ENCODE results near the gene STK39. TPM values are rescaled to one million over a fixed set of nuclear protein-coding genes. Genes with fewer than 3 reads are reported as not detected.
A peak's percentile ranks its signal among the peaks of the same experiment; 100 is the strongest.

Gene STK39
- polyA plus RNA-seq, 1 experiment = 25.2 TPM

DNA sequence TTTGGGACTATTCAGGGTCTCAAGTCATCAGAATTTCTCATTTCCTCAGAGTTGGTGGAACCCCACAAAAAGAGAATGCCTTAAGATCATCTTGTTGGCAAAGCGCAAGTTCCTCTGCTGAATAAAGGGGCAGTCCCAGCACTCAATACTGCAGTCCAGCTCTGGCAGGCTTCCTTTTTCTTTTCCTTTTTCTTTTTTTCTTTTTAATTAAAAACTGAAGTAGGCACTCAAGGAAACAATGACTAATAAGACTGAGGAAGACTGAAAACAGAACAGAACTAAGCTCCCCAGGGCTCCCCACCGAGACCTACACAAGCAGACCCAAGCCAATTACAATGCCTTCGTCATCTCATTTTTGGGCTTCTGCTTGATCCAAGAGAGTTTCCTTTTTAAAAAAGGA lies 82.0 kb downstream of the STK39 start:
- no peak overlapping the region for H3K27ac ChIP-seq (ENCODE audit: low read depth, low read length)
- ChIA-PET POLR2A (no interaction called here), CTCF (interaction anchor here (0.5 to 1.1 kb wide), 2 partner anchors 11 to 47 kb away, joined by 3 to 4 read pairs; no protein-coding TSS in a partner anchor)
- no peak for DNase-seq (ENCODE audit: low read depth, low spot score)
- TF ChIP-seq, protein P1, sequence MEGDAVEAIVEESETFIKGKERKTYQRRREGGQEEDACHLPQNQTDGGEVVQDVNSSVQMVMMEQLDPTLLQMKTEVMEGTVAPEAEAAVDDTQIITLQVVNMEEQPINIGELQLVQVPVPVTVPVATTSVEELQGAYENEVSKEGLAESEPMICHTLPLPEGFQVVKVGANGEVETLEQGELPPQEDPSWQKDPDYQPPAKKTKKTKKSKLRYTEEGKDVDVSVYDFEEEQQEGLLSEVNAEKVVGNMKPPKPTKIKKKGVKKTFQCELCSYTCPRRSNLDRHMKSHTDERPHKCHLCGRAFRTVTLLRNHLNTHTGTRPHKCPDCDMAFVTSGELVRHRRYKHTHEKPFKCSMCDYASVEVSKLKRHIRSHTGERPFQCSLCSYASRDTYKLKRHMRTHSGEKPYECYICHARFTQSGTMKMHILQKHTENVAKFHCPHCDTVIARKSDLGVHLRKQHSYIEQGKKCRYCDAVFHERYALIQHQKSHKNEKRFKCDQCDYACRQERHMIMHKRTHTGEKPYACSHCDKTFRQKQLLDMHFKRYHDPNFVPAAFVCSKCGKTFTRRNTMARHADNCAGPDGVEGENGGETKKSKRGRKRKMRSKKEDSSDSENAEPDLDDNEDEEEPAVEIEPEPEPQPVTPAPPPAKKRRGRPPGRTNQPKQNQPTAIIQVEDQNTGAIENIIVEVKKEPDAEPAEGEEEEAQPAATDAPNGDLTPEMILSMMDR (IDR thresholded peaks at IDR 0.05; ENCODE audit: low read depth, low read length) = no peak
- no peaks in the 10 kb centered on the region for H3K9me3 ChIP-seq (ENCODE audit: control insufficient read depth, insufficient read depth, low read length)
- no peaks in the 10 kb centered on the region for H3K27me3 ChIP-seq (ENCODE audit: control insufficient read depth, insufficient read depth, low read length)
- no peak overlapping the region for H3K4me3 ChIP-seq (ENCODE audit: low read depth, low read length)

DNA sequence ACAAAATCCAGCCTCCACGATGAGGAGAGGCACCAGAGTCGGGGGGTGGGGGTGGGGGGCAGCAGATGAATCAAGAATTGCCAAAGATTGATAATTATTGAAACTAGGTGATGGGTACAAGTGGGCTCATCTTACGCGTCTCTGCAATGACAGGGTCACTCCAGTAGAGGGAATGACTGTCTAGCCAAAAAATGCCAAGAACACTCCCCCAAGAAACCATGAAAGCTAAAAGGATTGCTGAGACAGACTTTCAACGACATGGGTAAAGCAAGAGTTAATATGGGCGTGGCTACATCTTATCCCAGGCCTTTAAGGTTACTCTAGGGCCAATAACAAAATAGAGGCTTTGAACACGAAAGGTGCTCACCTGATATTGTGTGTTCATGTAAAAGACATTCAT lies 86.5 kb downstream of the STK39 start:
- Histone ChIP-seq H3K4me3 (ENCODE audit: low read depth, low read length) (no peak overlapping the region), H3K27ac (ENCODE audit: low read depth, low read length) (no peak overlapping the region), H3K27me3 (ENCODE audit: control insufficient read depth, insufficient read depth, low read length) (no peaks in the 10 kb centered on the region), H3K9me3 (ENCODE audit: control insufficient read depth, insufficient read depth, low read length) (no peaks in the 10 kb centered on the region)
- POLR2A ChIA-PET = no interaction called here
- CTCF ChIA-PET = interaction anchor here (0.8 to 1.3 kb wide), 3 partner anchors 10 to 327 kb away, joined by 3 read pairs; no protein-coding TSS in a partner anchor
- no peak for DNase-seq (ENCODE audit: low read depth, low spot score)
- TF ChIP-seq, protein P1 (IDR thresholded peaks at IDR 0.05; ENCODE audit: low read depth, low read length) = peak; percentile 30; the same call in 1 of the 2 replicates

DNA sequence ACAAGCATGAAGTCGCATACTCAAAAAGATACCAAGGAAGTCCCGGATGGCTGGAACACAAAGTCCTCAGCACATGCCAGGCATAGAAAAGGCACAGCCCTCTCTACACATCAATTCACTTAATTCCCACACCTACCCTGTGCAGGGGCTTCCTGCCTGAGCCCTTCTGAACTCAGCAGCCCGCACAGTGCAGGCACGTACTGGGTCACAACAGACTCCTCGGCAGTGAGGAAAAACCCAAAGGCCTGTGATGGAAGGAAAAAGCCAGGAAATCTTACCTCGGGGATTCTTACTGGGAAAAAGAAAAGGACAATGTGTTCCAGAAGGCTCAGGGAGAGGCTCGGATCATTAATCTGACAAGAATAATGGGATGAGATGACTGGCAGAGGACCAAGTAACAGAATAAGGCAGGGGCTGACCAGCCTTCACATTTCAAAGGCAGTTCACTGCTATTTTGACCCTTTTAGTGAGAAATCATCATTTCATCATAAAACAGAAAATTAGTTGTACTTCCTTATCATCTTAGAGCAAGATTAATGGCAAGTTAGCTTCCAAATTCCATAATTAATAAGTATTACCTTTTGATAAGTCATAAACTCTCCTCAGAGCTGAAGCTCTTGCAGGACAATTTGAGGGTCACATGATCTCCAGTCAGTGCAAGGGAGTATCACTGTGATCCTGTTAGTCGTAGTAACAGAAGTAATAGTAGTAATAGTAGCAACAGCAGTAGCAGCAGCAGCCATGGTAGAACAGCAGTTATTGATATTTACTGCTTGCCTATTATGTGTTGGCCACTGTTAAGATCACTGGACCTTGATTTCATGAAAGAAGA lies 87.4 kb downstream of the STK39 start:
- TF ChIP-seq, protein P1 (IDR thresholded peaks at IDR 0.05; ENCODE audit: low read depth, low read length) = no peak
- CTCF ChIA-PET = no interaction called here
- Histone ChIP-seq H3K4me3 (ENCODE audit: low read depth, low read length) (no peak overlapping the region), H3K27ac (ENCODE audit: low read depth, low read length) (no peak overlapping the region), H3K27me3 (ENCODE audit: control insufficient read depth, insufficient read depth, low read length) (no peaks in the 10 kb centered on the region), H3K9me3 (ENCODE audit: control insufficient read depth, insufficient read depth, low read length) (no peaks in the 10 kb centered on the region)
- POLR2A ChIA-PET = no interaction called here
- no peak for DNase-seq (ENCODE audit: low read depth, low spot score)

DNA sequence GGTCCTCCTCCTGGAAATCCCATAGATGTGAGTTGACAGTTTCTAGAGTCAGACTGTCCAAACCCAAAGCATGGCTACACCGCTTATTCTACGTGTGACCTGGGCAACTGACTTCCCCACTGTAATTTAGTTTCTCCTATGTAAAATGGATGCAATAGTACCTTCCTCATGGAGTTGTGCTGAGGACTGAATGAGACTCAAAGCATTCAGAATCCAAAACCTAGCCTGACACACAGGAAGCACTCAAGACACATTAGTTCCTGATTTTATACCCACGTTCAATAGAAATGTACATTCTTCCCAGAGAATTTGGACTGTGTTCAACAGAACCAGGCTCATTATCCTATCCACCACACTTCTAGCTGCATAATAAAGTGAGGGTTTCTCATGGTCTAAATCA lies 88.8 kb downstream of the STK39 start:
- no peaks in the 10 kb centered on the region for H3K9me3 ChIP-seq (ENCODE audit: control insufficient read depth, insufficient read depth, low read length)
- no peak overlapping the region for H3K27ac ChIP-seq (ENCODE audit: low read depth, low read length)
- no peaks in the 10 kb centered on the region for H3K27me3 ChIP-seq (ENCODE audit: control insufficient read depth, insufficient read depth, low read length)
- DNase-seq (ENCODE audit: low read depth, low spot score) = no peak
- TF ChIP-seq, protein P1 (IDR thresholded peaks at IDR 0.05; ENCODE audit: low read depth, low read length) = no peak
- H3K4me3 ChIP-seq (ENCODE audit: low read depth, low read length) = no peak overlapping the region
- ChIA-PET CTCF (no interaction called here), POLR2A (no interaction called here)

DNA sequence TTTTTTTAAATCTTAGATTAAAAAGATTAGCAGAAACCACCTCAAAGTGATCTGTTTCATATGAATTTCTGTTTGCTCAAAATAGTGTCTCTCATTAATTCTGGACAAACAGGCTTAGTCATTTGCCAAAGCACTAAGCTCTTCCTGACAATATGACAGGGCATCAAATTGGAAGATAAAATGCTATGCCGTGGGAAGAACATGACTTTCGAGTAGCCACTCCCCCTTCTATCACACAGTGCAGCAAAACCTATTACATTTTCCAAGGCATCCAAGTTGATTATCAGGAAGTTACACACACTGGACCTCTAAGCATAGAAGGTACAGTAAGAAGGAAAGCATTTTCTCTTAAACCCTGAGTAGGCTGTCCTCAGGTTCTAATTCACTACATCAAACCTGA lies 89.5 kb downstream of the STK39 start:
- H3K27me3 ChIP-seq (ENCODE audit: control insufficient read depth, insufficient read depth, low read length) = no peaks in the 10 kb centered on the region
- no peaks in the 10 kb centered on the region for H3K9me3 ChIP-seq (ENCODE audit: control insufficient read depth, insufficient read depth, low read length)
- CTCF ChIA-PET = interaction anchor here (0.6 kb wide), 1 partner anchor 626 kb away, joined by 6 read pairs; no protein-coding TSS in a partner anchor
- H3K27ac ChIP-seq (ENCODE audit: low read depth, low read length) = no peak overlapping the region
- no peak for DNase-seq (ENCODE audit: low read depth, low spot score)
- TF ChIP-seq, protein P1 (IDR thresholded peaks at IDR 0.05; ENCODE audit: low read depth, low read length) = no peak
- no peak overlapping the region for H3K4me3 ChIP-seq (ENCODE audit: low read depth, low read length)
- POLR2A ChIA-PET = no interaction called here

Data from AG04450 (cell line).